OCI-LY7 (cell line): ENCODE data around the gene NCAPD2.
"Not testable (repeated sequence)": the region's sequence is repeated elsewhere in the genome, so short reads cannot be mapped to it uniquely, and the experiment has no call there.

Experiments used
- CTCF ChIP-seq: fragments of 200-600 bp; sonication (generic); conservative IDR thresholded peaks from 2 replicates; pipeline ENCODE4 v1.5.1; 2014; ENCODE audit warnings: mild to moderate bottlenecking, antibody characterized with exemption, low read length, moderate library complexity, mixed read lengths
- EZH2phosphoT487 ChIP-seq: fragments of 200-600 bp; sonication (generic); IDR thresholded peaks from 2 replicates; pipeline ENCODE4 v1.6.1; 2018; ENCODE audit warnings: low read depth, borderline replicate concordance, mild to moderate bottlenecking, mixed run types, antibody characterized with exemption, low read length, moderate library complexity, mixed read lengths

GRCh38 chr12:6556496-6556817 lies 62.6 kb downstream of the NCAPD2 start:
- TF ChIP-seq CTCF, EZH2phosphoT487: not testable (repeated sequence)
